ENCODE measurements around the gene ST8SIA4. TPM values are rescaled to one million over a fixed set of nuclear protein-coding genes. Genes with fewer than 3 reads are reported as not detected.

The ST8SIA4 gene
- total RNA-seq, 4 donors from 2014 or later: 1.1 to 27.2 (median 3.0) TPM

DNA sequence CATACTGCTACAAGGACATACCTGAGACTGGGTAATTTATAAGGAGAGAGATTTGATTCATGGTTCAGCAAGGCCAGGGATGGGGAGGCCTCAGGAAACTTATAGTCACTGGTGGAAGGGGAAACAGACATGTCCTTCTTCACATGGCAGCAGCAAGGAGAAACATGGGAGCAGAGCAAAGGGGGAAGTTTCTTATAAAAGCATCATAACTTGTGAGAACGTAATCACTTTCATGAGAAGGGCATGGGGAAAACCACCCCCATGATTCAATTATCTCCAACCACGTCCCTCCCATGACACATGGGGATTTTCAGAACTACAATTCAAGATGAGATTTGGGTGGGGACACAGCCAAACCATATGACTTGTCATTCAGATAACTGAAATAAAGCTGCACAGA, 100.9 kb downstream of the ST8SIA4 start:
- TF ChIP-seq POLR2A (IDR thresholded peaks at IDR 0.05): no peak
- TF ChIP-seq, protein P1, sequence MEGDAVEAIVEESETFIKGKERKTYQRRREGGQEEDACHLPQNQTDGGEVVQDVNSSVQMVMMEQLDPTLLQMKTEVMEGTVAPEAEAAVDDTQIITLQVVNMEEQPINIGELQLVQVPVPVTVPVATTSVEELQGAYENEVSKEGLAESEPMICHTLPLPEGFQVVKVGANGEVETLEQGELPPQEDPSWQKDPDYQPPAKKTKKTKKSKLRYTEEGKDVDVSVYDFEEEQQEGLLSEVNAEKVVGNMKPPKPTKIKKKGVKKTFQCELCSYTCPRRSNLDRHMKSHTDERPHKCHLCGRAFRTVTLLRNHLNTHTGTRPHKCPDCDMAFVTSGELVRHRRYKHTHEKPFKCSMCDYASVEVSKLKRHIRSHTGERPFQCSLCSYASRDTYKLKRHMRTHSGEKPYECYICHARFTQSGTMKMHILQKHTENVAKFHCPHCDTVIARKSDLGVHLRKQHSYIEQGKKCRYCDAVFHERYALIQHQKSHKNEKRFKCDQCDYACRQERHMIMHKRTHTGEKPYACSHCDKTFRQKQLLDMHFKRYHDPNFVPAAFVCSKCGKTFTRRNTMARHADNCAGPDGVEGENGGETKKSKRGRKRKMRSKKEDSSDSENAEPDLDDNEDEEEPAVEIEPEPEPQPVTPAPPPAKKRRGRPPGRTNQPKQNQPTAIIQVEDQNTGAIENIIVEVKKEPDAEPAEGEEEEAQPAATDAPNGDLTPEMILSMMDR (IDR thresholded peaks at IDR 0.05): no peak
- no peak for DNase-seq
- H3K4me3 ChIP-seq: no peak overlapping the region
- H3K36me3 ChIP-seq: no peaks in the 10 kb centered on the region
- no peaks in the 10 kb centered on the region for H3K27me3 ChIP-seq
- no peak overlapping the region for H3K27ac ChIP-seq
- H3K4me1 ChIP-seq: no peaks in the 10 kb centered on the region
- H3K9me3 ChIP-seq: no peaks in the 10 kb centered on the region

- DNase-seq: no peak
- Histone ChIP-seq H3K9me3 (no peaks in the 10 kb centered on the region), H3K27me3 (no peaks in the 10 kb centered on the region), H3K4me3 (no peak overlapping the region), H3K27ac (no peak overlapping the region), H3K36me3 (no peaks in the 10 kb centered on the region), H3K4me1 (no peaks in the 10 kb centered on the region)
- TF ChIP-seq POLR2A (IDR thresholded peaks at IDR 0.05): no peak
- TF ChIP-seq, protein P1 (IDR thresholded peaks at IDR 0.05): no peak
These were observed 102.5 kb downstream of the ST8SIA4 start for GRCh38 chr5:100800562-100800961.

DNA sequence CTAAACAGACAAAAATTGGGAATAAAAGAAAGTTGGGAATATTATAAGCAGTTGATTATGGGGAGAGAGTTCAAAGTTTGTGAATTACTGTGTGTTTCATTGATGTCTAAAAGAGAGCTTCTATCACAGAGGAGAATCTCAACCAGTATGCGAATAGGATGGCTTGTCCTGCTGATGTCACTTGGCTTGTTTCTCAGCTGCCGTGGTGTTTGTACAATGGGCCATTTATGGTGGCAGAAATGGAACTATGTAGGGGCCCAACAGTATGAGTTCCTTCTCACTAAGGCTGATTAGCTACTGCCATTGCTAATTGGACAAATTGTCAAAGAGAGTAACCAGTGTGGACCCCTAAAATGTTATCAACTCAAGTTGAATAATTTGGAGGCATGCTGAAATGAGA, 103.9 kb downstream of the ST8SIA4 start:
- no peak overlapping the region for H3K27ac ChIP-seq
- peaks cover 0 to 4% (median 1%) of the 10 kb centered on the region in 4 donors for H3K9me3 ChIP-seq
- TF ChIP-seq, protein P1 (IDR thresholded peaks at IDR 0.05): no peak
- TF ChIP-seq POLR2A (IDR thresholded peaks at IDR 0.05): no peak
- H3K4me1 ChIP-seq: no peaks in the 10 kb centered on the region
- H3K4me3 ChIP-seq: no peak overlapping the region
- H3K27me3 ChIP-seq: no peaks in the 10 kb centered on the region
- H3K36me3 ChIP-seq: no peaks in the 10 kb centered on the region
- DNase-seq: no peak

GRCh38 chr5:100797861-100798260, 105.2 kb downstream of the ST8SIA4 start:
- Histone ChIP-seq H3K27ac (no peak overlapping the region), H3K27me3 (no peaks in the 10 kb centered on the region), H3K9me3 (peaks cover 0 to 9% (median 3%) of the 10 kb centered on the region in 4 donors), H3K4me3 (no peak overlapping the region), H3K36me3 (no peaks in the 10 kb centered on the region), H3K4me1 (no peaks in the 10 kb centered on the region)
- no peak for DNase-seq
- TF ChIP-seq POLR2A (IDR thresholded peaks at IDR 0.05): no peak
- TF ChIP-seq, protein P1 (IDR thresholded peaks at IDR 0.05): no peak

DNA sequence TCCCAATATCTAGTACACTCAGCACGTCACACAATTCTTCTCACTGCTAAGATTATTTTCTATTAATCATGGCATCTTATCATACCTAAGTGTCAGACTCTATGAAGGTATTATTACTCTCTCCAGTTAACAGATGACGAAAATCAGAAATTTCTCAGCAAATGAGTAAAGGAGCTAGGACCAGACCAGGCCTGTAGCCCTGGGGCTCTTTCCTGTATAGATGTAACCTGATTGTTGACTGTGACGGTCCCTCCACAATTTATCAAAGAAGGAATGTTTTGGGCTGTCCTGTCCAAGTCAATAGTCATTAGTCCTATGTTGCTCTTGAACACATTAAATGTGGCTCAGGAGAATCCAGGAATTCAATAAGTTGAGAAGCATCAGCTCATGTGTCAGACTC, 106.2 kb downstream of the ST8SIA4 start:
- Histone ChIP-seq H3K4me3 (no peak overlapping the region), H3K27me3 (no peaks in the 10 kb centered on the region), H3K36me3 (no peaks in the 10 kb centered on the region), H3K4me1 (no peaks in the 10 kb centered on the region), H3K9me3 (peaks cover 0 to 9% (median 3%) of the 10 kb centered on the region in 4 donors), H3K27ac (no peak overlapping the region)
- no peak for TF ChIP-seq POLR2A (IDR thresholded peaks at IDR 0.05)
- TF ChIP-seq, protein P1 (IDR thresholded peaks at IDR 0.05): no peak
- DNase-seq: no peak

- Histone ChIP-seq H3K9me3 (peaks cover 0 to 9% (median 3%) of the 10 kb centered on the region in 4 donors), H3K36me3 (no peaks in the 10 kb centered on the region), H3K4me3 (no peak overlapping the region), H3K27ac (no peak overlapping the region), H3K4me1 (no peaks in the 10 kb centered on the region), H3K27me3 (no peaks in the 10 kb centered on the region)
- no peak for TF ChIP-seq POLR2A (IDR thresholded peaks at IDR 0.05)
- TF ChIP-seq, protein P1 (IDR thresholded peaks at IDR 0.05): no peak
- no peak for DNase-seq
These were observed 108.2 kb downstream of the ST8SIA4 start for GRCh38 chr5:100794844-100795243.
